GM21619 (cell line): ENCODE measurements around the gene SPDYC.
"Not testable (repeated sequence)": the region's sequence is repeated elsewhere in the genome, so short reads cannot be mapped to it uniquely, and the experiment has no call there.

Source experiments
- ATAC-seq: cut with Tn5 transposase; IDR thresholded peaks from one replicate; pipeline ENCODE4 v1.9.1; 2021; ENCODE audit not compliant: unreplicated experiment

Gene SPDYC

GRCh38 chr11:65166893-65167292, 3.1 kb upstream of the SPDYC start:
- ATAC-seq, result no peak

GRCh38 chr11:65167656-65168055, 2.4 kb upstream of the SPDYC start:
- no peak for ATAC-seq

- ATAC-seq, result no peak
These were observed 830 bp upstream of the SPDYC start for GRCh38 chr11:65169164-65169641.

GRCh38 chr11:65172600-65172999, 2.6 kb downstream of the SPDYC start:
- ATAC-seq, result no peak

GRCh38 chr11:65174571-65175010, 4.6 kb downstream of the SPDYC start:
- ATAC-seq, result not testable (repeated sequence)

GRCh38 chr11:65180877-65181568, 11.0 kb downstream of the SPDYC start:
- ATAC-seq, result peak; percentile 51

GRCh38 chr11:65181569-65182257, 11.7 kb downstream of the SPDYC start, which contains the start of gene CAPN1:
CAPN1 (plus strand) TSS chr11:65181928; CDS start chr11:65182702, 774 bp downstream.
- peak; percentile 39 for ATAC-seq

GRCh38 chr11:65182258-65183170, 12.5 kb downstream of the SPDYC start:
- no peak for ATAC-seq

GRCh38 chr11:65183201-65183891, 13.3 kb downstream of the SPDYC start:
- no peak for ATAC-seq

GRCh38 chr11:65184146-65184545, 14.1 kb downstream of the SPDYC start:
- ATAC-seq, result no peak

- ATAC-seq, result no peak
These were observed 15.1 kb downstream of the SPDYC start for GRCh38 chr11:65185171-65185570.

- no peak for ATAC-seq
These were observed 15.9 kb downstream of the SPDYC start for GRCh38 chr11:65185869-65186341.

GRCh38 chr11:65186701-65187100, 16.7 kb downstream of the SPDYC start:
- ATAC-seq, result no peak

- ATAC-seq, result no peak
These were observed 17.2 kb downstream of the SPDYC start for GRCh38 chr11:65187146-65187675.

GRCh38 chr11:65187971-65188461, 18.0 kb downstream of the SPDYC start:
- no peak for ATAC-seq

GRCh38 chr11:65188486-65188885, 18.5 kb downstream of the SPDYC start:
- no peak for ATAC-seq

- ATAC-seq, result no peak
These were observed 19.2 kb downstream of the SPDYC start for GRCh38 chr11:65189191-65189590.

- ATAC-seq, result no peak
These were observed 24.5 kb downstream of the SPDYC start for GRCh38 chr11:65194564-65194963.

- no peak for ATAC-seq
These were observed 34.1 kb downstream of the SPDYC start for GRCh38 chr11:65204143-65204542.
